GM10847 (cell line): Measurements from ENCODE around the gene SLC6A4.

Experiments
- POLR2A ChIP-seq: IDR thresholded peaks from 2 replicates; pipeline ENCODE4 v1.6.1; 2011; ENCODE audit not compliant: insufficient read length; ENCODE audit errors: extremely low read depth

The SLC6A4 gene

GRCh38 chr17:30232015-30232823 is 3.3 kb downstream of the SLC6A4 start:
- no peak for TF ChIP-seq POLR2A

- no peak for TF ChIP-seq POLR2A
Observed at GRCh38 chr17:30230596-30231125, 4.8 kb downstream of the SLC6A4 start.

- no peak for TF ChIP-seq POLR2A
Observed at GRCh38 chr17:30229012-30229411, 6.5 kb downstream of the SLC6A4 start.

- TF ChIP-seq POLR2A = no peak
Observed at GRCh38 chr17:30228011-30228410, 7.5 kb downstream of the SLC6A4 start.

- no peak for TF ChIP-seq POLR2A
Observed at GRCh38 chr17:30226878-30227277, 8.6 kb downstream of the SLC6A4 start.

- TF ChIP-seq POLR2A = no peak
Observed at GRCh38 chr17:30225919-30226553, 9.5 kb downstream of the SLC6A4 start.

- no peak for TF ChIP-seq POLR2A
Observed at GRCh38 chr17:30225112-30225511, 10.4 kb downstream of the SLC6A4 start.

GRCh38 chr17:30224419-30224960 is 11.0 kb downstream of the SLC6A4 start:
- TF ChIP-seq POLR2A = no peak

- no peak for TF ChIP-seq POLR2A
Observed at GRCh38 chr17:30222721-30223175, 12.7 kb downstream of the SLC6A4 start.

- no peak for TF ChIP-seq POLR2A
Observed at GRCh38 chr17:30222251-30222650, 13.2 kb downstream of the SLC6A4 start.

- no peak for TF ChIP-seq POLR2A
Observed at GRCh38 chr17:30221346-30221745, 14.2 kb downstream of the SLC6A4 start.

GRCh38 chr17:30220414-30220813 is 15.1 kb downstream of the SLC6A4 start:
- TF ChIP-seq POLR2A = no peak

GRCh38 chr17:30219833-30220232 is 15.7 kb downstream of the SLC6A4 start:
- no peak for TF ChIP-seq POLR2A

- TF ChIP-seq POLR2A = no peak
Observed at GRCh38 chr17:30219315-30219714, 16.2 kb downstream of the SLC6A4 start.

- no peak for TF ChIP-seq POLR2A
Observed at GRCh38 chr17:30218799-30219198, 16.7 kb downstream of the SLC6A4 start.

GRCh38 chr17:30217746-30218245 is 17.7 kb downstream of the SLC6A4 start:
- TF ChIP-seq POLR2A = no peak
